GM18873 (cell line): ENCODE measurements around the gene CPAMD8.
A peak's percentile ranks its signal among the peaks of the same experiment; 100 is the strongest.

Source experiments
- ATAC-seq: cut with Tn5 transposase; IDR thresholded peaks from one replicate; pipeline ENCODE4 v1.9.1; 2021; ENCODE audit warnings: mild to moderate bottlenecking, moderate library complexity, moderate number of reproducible peaks; ENCODE audit not compliant: unreplicated experiment, low FRiP score

Gene CPAMD8

GRCh38 chr19:16922949-16923348, 103.7 kb downstream of the CPAMD8 start:
- ATAC-seq, result no peak

- ATAC-seq, result no peak
Measured at GRCh38 chr19:16922592-16922934, 104.0 kb downstream of the CPAMD8 start.

GRCh38 chr19:16921766-16922591, 104.6 kb downstream of the CPAMD8 start:
- no peak for ATAC-seq

- no peak for ATAC-seq
Measured at GRCh38 chr19:16920816-16921529, 105.6 kb downstream of the CPAMD8 start.

- no peak for ATAC-seq
Measured at GRCh38 chr19:16919496-16919895, 107.1 kb downstream of the CPAMD8 start.

- no peak for ATAC-seq
Measured at GRCh38 chr19:16917401-16917800, 109.2 kb downstream of the CPAMD8 start.

GRCh38 chr19:16915734-16916133, 110.9 kb downstream of the CPAMD8 start:
- no peak for ATAC-seq

- ATAC-seq, result no peak
Measured at GRCh38 chr19:16915135-16915534, 111.5 kb downstream of the CPAMD8 start.

- no peak for ATAC-seq
Measured at GRCh38 chr19:16914421-16914820, 112.2 kb downstream of the CPAMD8 start.

- no peak for ATAC-seq
Measured at GRCh38 chr19:16912780-16913179, 113.8 kb downstream of the CPAMD8 start.

- ATAC-seq, result no peak
Measured at GRCh38 chr19:16911046-16911445, 115.6 kb downstream of the CPAMD8 start.

- ATAC-seq, result no peak
Measured at GRCh38 chr19:16908759-16909158, 117.9 kb downstream of the CPAMD8 start.

- no peak for ATAC-seq
Measured at GRCh38 chr19:16904599-16904998, 122.0 kb downstream of the CPAMD8 start.

GRCh38 chr19:16903347-16903746, 123.3 kb downstream of the CPAMD8 start:
- ATAC-seq, result no peak

GRCh38 chr19:16902545-16902944, 124.1 kb downstream of the CPAMD8 start:
- no peak for ATAC-seq

GRCh38 chr19:16901491-16902175, 125.0 kb downstream of the CPAMD8 start:
- no peak for ATAC-seq

- ATAC-seq, result no peak
Measured at GRCh38 chr19:16899566-16900075, 127.0 kb downstream of the CPAMD8 start.

- no peak for ATAC-seq
Measured at GRCh38 chr19:16898361-16899015, 128.1 kb downstream of the CPAMD8 start.

- ATAC-seq, result no peak
Measured at GRCh38 chr19:16897856-16898161, 128.8 kb downstream of the CPAMD8 start.

GRCh38 chr19:16897029-16897855, 129.4 kb downstream of the CPAMD8 start:
- peak; percentile 31 for ATAC-seq
